GM21423 (cell line): ENCODE data around the gene PDE4D.

Experiments used
- ATAC-seq: cut with Tn5 transposase; IDR thresholded peaks from one replicate; pipeline ENCODE4 v1.9.1; 2021; ENCODE audit warnings: mild to moderate bottlenecking, moderate library complexity; ENCODE audit not compliant: unreplicated experiment

PDE4D gene

DNA sequence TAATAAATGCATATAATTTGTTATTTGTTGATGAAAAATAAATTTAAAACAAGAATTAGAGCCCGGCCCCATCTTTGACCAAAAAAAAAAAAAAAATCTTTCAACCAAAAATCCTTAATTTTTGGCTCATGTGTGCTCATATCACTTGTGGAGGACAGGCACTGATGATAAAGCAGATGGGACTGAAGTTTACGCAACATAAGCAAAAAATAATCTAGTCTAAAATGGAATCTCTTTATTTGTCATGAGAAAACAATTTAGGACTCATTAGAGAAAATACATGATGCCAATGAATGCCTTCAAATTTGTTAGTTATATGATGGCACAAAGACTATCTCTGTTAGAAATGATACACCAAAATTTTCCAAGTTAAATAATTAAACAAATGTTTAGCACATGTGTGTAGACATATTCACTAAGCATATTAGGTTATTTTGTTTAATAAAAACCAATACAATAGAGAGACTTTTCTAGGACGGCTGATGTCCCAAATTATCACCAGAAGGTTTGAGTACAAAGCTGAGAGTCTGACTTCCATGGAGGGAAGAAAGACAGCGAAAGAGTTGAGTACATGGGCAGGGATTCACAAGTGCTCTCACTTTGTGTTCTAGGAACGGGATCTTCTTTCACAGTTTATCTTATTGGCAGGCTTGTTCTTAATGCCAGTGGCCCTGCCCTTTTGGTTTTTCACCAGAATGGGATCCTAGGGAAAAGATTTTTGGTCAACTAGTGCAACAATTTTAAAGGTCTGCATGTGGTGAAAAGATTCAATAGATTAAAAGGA is 689.2 kb downstream of the PDE4D start:
- no peak for ATAC-seq

- no peak for ATAC-seq
Measured at GRCh38 chr5:59199868-59200267, 693.7 kb downstream of the PDE4D start.

- ATAC-seq = no peak
Measured at GRCh38 chr5:59198832-59199231, 694.7 kb downstream of the PDE4D start.

GRCh38 chr5:59198365-59198764 is 695.2 kb downstream of the PDE4D start:
- ATAC-seq = no peak

- ATAC-seq = no peak
Measured at GRCh38 chr5:59197911-59198310, 695.6 kb downstream of the PDE4D start.

DNA sequence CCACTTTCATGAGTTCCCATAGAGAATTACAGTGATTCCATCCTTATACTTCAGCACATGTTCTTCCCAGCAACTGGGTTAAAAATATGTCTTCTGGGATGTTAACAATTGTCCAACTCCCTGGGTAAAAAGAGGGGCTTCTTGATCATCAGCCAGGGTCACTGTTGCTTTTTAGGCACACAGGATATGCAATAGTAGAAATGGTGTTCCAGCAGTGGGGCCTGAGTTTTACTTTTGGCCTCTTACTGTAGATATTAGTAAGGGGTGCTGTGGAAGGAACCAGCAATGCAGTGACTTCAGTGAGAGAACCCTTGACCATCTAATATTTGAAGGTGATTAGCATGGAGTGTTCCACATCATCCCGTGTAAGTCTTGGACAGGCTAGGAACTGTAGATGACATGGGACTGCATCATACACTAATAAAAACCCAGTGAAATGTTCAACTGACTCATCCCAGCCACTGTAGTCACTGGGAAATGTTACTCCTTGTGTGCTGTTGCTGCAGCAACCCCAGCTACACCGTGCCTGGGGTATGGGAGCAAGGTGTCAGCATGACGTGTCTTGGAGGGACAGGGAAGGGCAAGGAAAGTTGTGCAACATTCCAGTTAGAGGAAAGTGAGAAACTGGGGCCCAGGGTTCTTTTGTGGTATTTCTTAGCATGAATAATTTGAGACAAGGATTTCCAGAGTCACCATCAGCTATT is 699.8 kb downstream of the PDE4D start:
- ATAC-seq = no peak

- no peak for ATAC-seq
Measured at GRCh38 chr5:59190746-59191145, 702.8 kb downstream of the PDE4D start.

DNA sequence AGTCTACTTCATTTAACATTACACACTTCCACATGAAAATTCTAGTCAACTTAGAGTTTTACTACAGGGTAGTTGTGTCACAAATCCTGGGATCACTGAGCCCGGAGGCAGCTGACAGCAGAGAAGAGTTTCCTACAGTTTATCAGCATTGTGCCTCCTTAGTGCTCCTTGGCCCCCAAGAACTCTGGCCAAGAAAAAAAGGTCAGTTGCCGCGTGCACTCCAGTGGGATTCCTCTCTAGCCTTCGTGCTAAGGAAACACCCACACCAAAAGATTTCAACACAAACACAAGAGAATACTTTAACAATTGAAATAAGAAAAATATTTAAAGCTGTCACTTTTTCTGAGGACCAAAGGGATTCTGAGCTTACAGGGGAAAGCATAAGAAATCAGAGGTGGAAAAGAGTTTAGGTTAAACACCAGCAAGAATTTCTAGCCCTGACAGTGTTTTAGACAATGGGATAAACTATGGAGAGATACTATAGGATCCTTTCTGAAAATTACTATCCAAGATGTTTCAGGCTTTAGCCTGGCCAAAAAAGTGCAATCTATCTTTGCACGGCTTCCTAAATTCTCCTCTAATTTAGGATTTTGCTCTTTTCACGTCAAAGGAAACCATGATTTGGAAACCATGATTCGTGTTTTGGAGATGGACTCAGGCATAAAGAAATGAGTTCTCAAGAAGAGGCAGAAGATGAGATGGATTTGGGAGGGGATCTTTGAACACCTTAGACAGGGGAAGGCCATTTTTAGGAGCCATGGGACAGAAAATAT is 703.9 kb downstream of the PDE4D start:
- ATAC-seq = no peak

DNA sequence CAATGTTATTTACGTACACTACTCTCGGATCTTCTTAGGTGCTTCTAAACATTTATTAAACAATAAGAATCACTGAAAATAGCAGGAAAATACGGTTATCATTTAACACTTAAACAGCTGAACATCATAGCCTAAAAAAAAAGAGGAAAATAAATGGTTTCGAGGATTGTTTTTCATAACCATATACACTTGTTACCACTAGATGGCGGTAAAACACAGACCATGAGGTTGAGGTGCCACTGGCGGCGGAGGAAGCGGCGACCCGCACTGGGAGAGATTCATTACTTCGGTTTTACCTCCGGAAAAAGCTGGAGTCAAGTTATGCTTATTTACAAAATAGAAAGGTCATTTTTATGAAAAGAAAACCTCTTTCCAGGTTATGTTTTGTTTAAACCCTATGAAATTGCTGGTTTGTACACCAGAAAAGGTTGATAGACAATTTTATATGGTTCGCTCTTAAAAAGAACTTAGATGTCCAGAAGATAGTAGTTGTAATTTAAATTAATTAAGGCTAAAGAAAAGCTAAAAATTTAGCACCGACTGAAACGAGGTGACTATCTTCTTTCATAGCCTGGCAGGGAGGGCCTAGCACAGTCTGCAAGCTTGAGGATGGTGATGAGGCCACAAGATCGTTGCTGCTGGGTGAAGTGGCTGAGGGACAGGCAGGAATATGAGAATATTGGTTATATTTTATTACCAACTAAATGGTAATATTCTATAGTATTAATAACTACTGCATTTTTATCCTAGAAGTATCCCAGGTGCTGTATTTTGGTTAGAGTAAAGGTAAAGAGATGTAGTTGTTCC is 704.9 kb downstream of the PDE4D start:
- peak; percentile 79 for ATAC-seq

GRCh38 chr5:59187857-59188256 is 705.7 kb downstream of the PDE4D start:
- no peak for ATAC-seq

GRCh38 chr5:59186623-59187022 is 706.9 kb downstream of the PDE4D start:
- ATAC-seq = no peak

DNA sequence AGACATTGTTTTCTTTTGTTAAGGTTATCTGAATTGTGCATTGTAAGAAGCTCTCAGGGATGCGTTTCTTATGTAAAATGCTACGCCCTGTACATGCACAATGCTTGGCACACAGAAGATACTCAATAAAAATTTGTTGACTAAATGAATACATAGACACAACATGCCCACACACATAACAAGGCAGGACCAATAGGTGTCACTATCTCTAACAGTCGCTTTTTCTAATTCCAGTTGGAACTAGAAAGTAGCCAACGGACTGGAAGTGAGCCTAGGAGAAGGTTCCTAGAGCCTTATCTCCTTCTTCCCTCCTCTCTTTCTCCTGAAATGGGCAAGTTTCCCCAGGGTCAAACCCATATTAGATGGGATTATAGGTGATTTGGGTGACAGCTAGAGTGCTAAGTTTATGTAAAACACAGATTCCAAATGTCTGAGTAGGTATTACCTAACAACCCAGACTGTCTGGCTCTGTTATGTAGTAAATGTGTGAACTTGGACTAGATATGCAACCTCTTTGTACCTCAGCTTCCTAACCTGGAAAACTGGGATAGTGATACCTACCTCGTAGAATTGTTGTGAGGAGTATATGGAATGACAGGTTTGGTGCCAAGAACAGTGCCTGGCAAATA is 707.7 kb downstream of the PDE4D start:
- ATAC-seq = no peak

GRCh38 chr5:59184769-59185168 is 708.8 kb downstream of the PDE4D start:
- ATAC-seq = no peak

- no peak for ATAC-seq
Measured at GRCh38 chr5:59182760-59183159, 710.8 kb downstream of the PDE4D start.

DNA sequence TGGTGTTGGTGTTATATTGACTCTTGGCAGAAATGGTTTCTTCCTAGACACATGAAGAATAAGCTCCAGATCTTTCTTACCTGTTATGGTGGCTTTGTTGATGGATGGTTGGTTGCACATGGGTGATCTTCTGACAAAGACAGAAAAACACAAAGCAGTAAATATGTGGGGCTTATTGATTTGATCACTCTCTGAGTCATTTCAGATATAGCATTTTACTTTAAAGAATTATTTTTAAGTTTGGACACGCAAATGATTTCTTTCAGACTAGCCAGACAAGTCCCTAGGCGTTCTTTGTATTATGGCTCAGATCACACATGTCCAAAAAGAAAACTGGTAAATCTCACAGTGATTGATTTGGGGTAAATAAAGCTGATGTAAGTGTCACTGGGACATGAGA is 713.0 kb downstream of the PDE4D start:
- ATAC-seq = peak; percentile 74

- no peak for ATAC-seq
Measured at GRCh38 chr5:59179704-59180103, 713.8 kb downstream of the PDE4D start.

- ATAC-seq = peak; percentile 13
Measured at GRCh38 chr5:59178482-59178881, 715.0 kb downstream of the PDE4D start.

- ATAC-seq = peak; percentile 42
Measured at GRCh38 chr5:59178071-59178470, 715.5 kb downstream of the PDE4D start.

GRCh38 chr5:59177644-59178043 is 715.9 kb downstream of the PDE4D start:
- no peak for ATAC-seq

DNA sequence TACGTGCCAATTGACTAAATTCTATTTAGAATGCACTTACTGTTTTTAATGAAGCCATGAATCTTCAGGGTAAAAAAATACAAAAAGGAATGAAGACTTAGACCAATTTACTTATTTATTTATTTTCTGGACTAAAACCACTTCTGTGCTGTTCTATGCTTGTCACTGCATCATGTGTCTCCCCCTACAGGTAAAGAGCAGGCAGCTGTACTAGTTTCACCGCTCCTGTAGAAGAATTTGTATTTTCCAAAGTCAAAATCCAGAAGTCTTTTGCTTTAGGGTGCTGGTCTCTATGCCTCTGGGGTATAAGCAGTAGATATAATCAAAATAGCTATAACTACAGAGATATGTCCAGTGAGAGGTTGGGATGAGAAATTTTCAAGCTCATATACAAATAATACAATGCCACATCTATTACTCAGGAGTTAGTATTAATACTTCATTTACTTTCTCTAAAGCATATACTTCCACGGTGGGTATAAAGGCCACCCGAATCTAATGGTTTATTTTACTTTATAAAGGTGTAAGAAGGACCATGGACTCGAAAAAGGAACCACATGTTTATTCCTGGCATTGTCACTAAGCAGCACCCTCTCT is 719.2 kb downstream of the PDE4D start:
- peak; percentile 47 for ATAC-seq
